ENCODE measurements around the gene ARHGDIG. TPM values are rescaled to one million over a fixed set of nuclear protein-coding genes. Genes with fewer than 3 reads are reported as not detected.

ARHGDIG gene
- total and polyA plus RNA-seq, 9 of the 15 experiments (the other 6 are each of a cell fraction or from before 2014, with no cell fraction given): 0.36 to 2.5 (median 0.64) TPM; not detected in 2

DNA sequence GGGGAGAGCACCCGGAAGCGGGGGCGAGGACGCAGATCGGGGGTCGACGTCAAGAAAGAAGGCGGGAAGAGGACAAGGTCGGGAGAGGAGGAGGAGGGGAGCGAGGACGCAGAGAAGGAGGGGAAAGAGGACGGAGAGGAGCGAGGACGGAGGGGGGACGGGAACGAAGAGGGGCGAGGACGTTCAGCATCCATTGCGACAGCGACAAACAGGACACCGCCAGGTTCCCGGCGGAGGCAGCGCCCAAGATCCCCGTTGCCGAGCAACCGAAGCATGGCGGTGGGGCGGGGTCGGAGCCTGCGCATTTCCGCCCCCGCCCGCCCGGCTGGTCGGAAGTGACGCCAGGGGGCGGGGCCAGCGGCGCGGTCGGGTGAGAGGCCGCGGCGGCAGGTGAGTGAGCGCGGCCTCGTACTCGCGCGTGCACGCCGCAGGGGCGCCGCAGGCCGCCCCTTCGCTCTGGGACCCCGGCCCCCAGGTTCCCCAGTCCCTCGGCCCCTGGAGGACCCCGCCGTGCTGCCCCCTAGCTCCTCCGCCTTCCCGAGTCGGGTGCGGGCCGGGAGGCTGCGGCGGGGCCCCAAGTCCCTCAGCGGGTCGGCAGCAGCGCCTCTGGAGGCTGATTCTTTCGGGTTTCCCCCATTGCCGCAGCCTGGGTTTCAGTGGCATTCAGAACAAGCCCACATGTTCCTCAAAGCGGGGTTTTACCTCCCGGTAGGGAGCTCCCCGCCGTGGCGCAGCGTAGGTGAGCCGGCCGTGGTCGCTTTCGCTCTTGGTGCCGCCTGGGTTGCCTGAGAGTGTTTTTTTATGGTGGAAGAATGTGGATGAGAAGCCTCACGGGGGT, 45.7 kb upstream of the ARHGDIG start, which contains the start of gene FAM234A (continued):
- TF ChIP-seq FOXP4 (CRISPR knock-in tag; IDR thresholded peaks at IDR 0.05; ENCODE audit: borderline replicate concordance) (no peak), NCOA4 (IDR thresholded peaks at IDR 0.05; ENCODE audit: partially characterized antibody) (no peak), ZNF76 (CRISPR knock-in tag; IDR thresholded peaks at IDR 0.05; ENCODE audit: borderline replicate concordance) (no peak), TSC22D4 (tag; IDR thresholded peaks at IDR 0.05) (no peak), RFX5 (IDR thresholded peaks at IDR 0.05; ENCODE audit: low read depth, low read length) (no peak), SMARCC2 (IDR thresholded peaks at IDR 0.05; ENCODE audit: low read depth) (no peak; the same call in 1 of the 2 replicates), ZNF174 (CRISPR knock-in tag; IDR thresholded peaks at IDR 0.05) (no peak), SIN3B (IDR thresholded peaks at IDR 0.05; ENCODE audit: low read depth) (peak; percentile 66), POLR3A (IDR thresholded peaks at IDR 0.05; ENCODE audit: borderline replicate concordance, extremely low read depth, insufficient read depth, insufficient read length) (no peak), FUS (optimal IDR thresholded peaks at IDR 0.05; ENCODE audit: low read depth, low read length) (no peak), ZNF586 (CRISPR knock-in tag; conservative IDR thresholded peaks at IDR 0.05) (no peak), HEY1 (CRISPR knock-in tag; IDR thresholded peaks at IDR 0.05; ENCODE audit: borderline replicate concordance) (no peak), POLR2H (tag; IDR thresholded peaks at IDR 0.05; ENCODE audit: low read depth) (peak; percentile 79), FOXJ2 (tag; IDR thresholded peaks at IDR 0.05) (peak; percentile 71; the same call in 1 of the 2 replicates), GMEB1 (CRISPR knock-in tag; IDR thresholded peaks at IDR 0.05) (no peak), ZNF551 (CRISPR knock-in tag; IDR thresholded peaks at IDR 0.05) (no peak), RFX7 (CRISPR knock-in tag; IDR thresholded peaks at IDR 0.05) (no peak), ZNF12 (CRISPR knock-in tag; IDR thresholded peaks at IDR 0.05) (peak; percentile 23; the same call in 1 of the 2 replicates), CSDE1 (IDR thresholded peaks at IDR 0.05) (peak in 1 of 2 experiments; percentile 60; a peak in 1 of 4 replicates), ETS2 (tag; IDR thresholded peaks at IDR 0.05; ENCODE audit: borderline replicate concordance, poor library complexity, severe bottlenecking) (no peak)
- TF ChIP-seq, protein P1, sequence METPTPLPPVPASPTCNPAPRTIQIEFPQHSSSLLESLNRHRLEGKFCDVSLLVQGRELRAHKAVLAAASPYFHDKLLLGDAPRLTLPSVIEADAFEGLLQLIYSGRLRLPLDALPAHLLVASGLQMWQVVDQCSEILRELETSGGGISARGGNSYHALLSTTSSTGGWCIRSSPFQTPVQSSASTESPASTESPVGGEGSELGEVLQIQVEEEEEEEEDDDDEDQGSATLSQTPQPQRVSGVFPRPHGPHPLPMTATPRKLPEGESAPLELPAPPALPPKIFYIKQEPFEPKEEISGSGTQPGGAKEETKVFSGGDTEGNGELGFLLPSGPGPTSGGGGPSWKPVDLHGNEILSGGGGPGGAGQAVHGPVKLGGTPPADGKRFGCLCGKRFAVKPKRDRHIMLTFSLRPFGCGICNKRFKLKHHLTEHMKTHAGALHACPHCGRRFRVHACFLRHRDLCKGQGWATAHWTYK (CRISPR knock-in tag; IDR thresholded peaks at IDR 0.05): peak; percentile 61; the same call in 1 of the 2 replicates
- TF ChIP-seq, protein P2, sequence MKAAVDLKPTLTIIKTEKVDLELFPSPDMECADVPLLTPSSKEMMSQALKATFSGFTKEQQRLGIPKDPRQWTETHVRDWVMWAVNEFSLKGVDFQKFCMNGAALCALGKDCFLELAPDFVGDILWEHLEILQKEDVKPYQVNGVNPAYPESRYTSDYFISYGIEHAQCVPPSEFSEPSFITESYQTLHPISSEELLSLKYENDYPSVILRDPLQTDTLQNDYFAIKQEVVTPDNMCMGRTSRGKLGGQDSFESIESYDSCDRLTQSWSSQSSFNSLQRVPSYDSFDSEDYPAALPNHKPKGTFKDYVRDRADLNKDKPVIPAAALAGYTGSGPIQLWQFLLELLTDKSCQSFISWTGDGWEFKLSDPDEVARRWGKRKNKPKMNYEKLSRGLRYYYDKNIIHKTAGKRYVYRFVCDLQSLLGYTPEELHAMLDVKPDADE (conservative IDR thresholded peaks at IDR 0.05; ENCODE audit: control insufficient read depth, low read depth, low read length): peak; percentile 59
